ENCODE data around the gene YY1. TPM values are rescaled to one million over a fixed set of nuclear protein-coding genes. Genes with fewer than 3 reads are reported as not detected.
"Not testable (repeated sequence)": the region's sequence is repeated elsewhere in the genome, so short reads cannot be mapped to it uniquely, and the experiment has no call there.

The YY1 gene
- polyA plus RNA-seq, 4 donors = 24.0 to 80.2 (median 27.7) TPM

- DNase-seq (peak in 1 of 2 donors; percentile 51), FAIRE-seq (no peak)
- Histone ChIP-seq H3K27me3 (ENCODE audit: control insufficient read depth in 3 of 3, insufficient read depth in 3 of 3, low read length in 3 of 3) (peaks cover 0 to 5% (median 0%) of the 10 kb centered on the region in 3 donors), H3K36me3 (ENCODE audit: control insufficient read depth in 3 of 3, insufficient read depth in 2 of 3, low read depth in 1 of 3, low read length in 3 of 3) (peaks cover 0 to 10% (median 0%) of the 10 kb centered on the region in 3 donors), H3K4me1 (ENCODE audit: control insufficient read depth in 3 of 3, insufficient read depth in 2 of 3, low read depth in 1 of 3, low read length in 2 of 3) (peaks cover 0 to 19% (median 2%) of the 10 kb centered on the region in 3 donors), H3K4me3 (ENCODE audit: low read depth in 1 of 3, low read length in 3 of 3) (peak overlapping the region; percentile 45 to 67 (median 58)), H3K9me3 (ENCODE audit: control insufficient read depth in 2 of 2, insufficient read depth in 1 of 2, low read depth in 1 of 2, low read length in 1 of 2) (no peaks in the 10 kb centered on the region), H3K27ac (ENCODE audit: low read depth in 1 of 3, low read length in 2 of 3) (peak overlapping the region; percentile 14 to 49 (median 33))
- WGBS, 3 donors = 1% methylated on average over 50 to 65 of the region's 65 CpGs
Measured at GRCh38 chr14:100305324-100306100, 66.6 kb downstream of the YY1 start.

- Histone ChIP-seq H3K4me3 (ENCODE audit: low read depth in 1 of 3, low read length in 3 of 3) (peak within 1 kb of the TSS; percentile 59 to 79 (median 67)), H3K36me3 (ENCODE audit: control insufficient read depth in 3 of 3, insufficient read depth in 2 of 3, low read depth in 1 of 3, low read length in 3 of 3) (peaks cover 0 to 10% (median 0%) of the 10 kb centered on the region in 3 donors), H3K27me3 (ENCODE audit: control insufficient read depth in 3 of 3, insufficient read depth in 3 of 3, low read length in 3 of 3) (peaks cover 0 to 7% (median 0%) of the 10 kb centered on the region in 3 donors), H3K27ac (ENCODE audit: low read depth in 1 of 3, low read length in 2 of 3) (peak within 1 kb of the TSS; percentile 44 to 82 (median 72)), H3K9me3 (ENCODE audit: control insufficient read depth in 2 of 2, insufficient read depth in 1 of 2, low read depth in 1 of 2, low read length in 1 of 2) (no peaks in the 10 kb centered on the region), H3K4me1 (ENCODE audit: control insufficient read depth in 3 of 3, insufficient read depth in 2 of 3, low read depth in 1 of 3, low read length in 2 of 3) (peaks cover 0 to 19% (median 2%) of the 10 kb centered on the region in 3 donors)
- peak; percentile 79 to 91 for DNase-seq
- no peak for FAIRE-seq
- WGBS, 3 donors = 0 to 1% (median 1%) methylated on average over 66 to 131 of the region's 131 CpGs
Measured at GRCh38 chr14:100306101-100306997, 67.4 kb downstream of the YY1 start, which contains the start of gene SLC25A29. Gene SLC25A29, minus strand, starts transcription at chr14:100306444. Its CDS starts 212 bp downstream, at chr14:100306232.

- no peak for FAIRE-seq
- H3K27ac ChIP-seq (ENCODE audit: low read depth in 1 of 3, low read length in 2 of 3) = peak overlapping the region in 2 of 3 donors; percentile 72 to 82
- peak overlapping the region; percentile 59 to 79 (median 67) for H3K4me3 ChIP-seq (ENCODE audit: low read depth in 1 of 3, low read length in 3 of 3)
- H3K4me1 ChIP-seq (ENCODE audit: control insufficient read depth in 3 of 3, insufficient read depth in 2 of 3, low read depth in 1 of 3, low read length in 2 of 3) = peaks cover 0 to 19% (median 2%) of the 10 kb centered on the region in 3 donors
- peaks cover 0 to 10% (median 0%) of the 10 kb centered on the region in 3 donors for H3K36me3 ChIP-seq (ENCODE audit: control insufficient read depth in 3 of 3, insufficient read depth in 2 of 3, low read depth in 1 of 3, low read length in 3 of 3)
- peak; percentile 31 to 65 for DNase-seq
- H3K9me3 ChIP-seq (ENCODE audit: control insufficient read depth in 2 of 2, insufficient read depth in 1 of 2, low read depth in 1 of 2, low read length in 1 of 2) = no peaks in the 10 kb centered on the region
- 4 to 16% (median 9%) methylated on average over 34 to 49 of the region's 49 CpGs for WGBS, 3 donors
- peaks cover 0 to 8% (median 0%) of the 10 kb centered on the region in 3 donors for H3K27me3 ChIP-seq (ENCODE audit: control insufficient read depth in 3 of 3, insufficient read depth in 3 of 3, low read length in 3 of 3)
Measured at GRCh38 chr14:100306998-100307765, 68.2 kb downstream of the YY1 start.

- Histone ChIP-seq H3K27ac (ENCODE audit: low read depth in 1 of 3, low read length in 2 of 3) (no peak overlapping the region), H3K4me3 (ENCODE audit: low read depth in 1 of 3, low read length in 3 of 3) (peak overlapping the region in 1 of 3 donors; percentile 79)
Measured at GRCh38 chr14:100307766-100308426, 69.0 kb downstream of the YY1 start.

GRCh38 chr14:100308427-100308792 is 69.5 kb downstream of the YY1 start:
- H3K9me3 ChIP-seq (ENCODE audit: control insufficient read depth in 2 of 2, insufficient read depth in 1 of 2, low read depth in 1 of 2, low read length in 1 of 2); FAIRE-seq; H3K4me3 ChIP-seq (ENCODE audit: low read depth in 1 of 3, low read length in 3 of 3); H3K27ac ChIP-seq (ENCODE audit: low read depth in 1 of 3, low read length in 2 of 3); DNase-seq; H3K36me3 ChIP-seq (ENCODE audit: control insufficient read depth in 3 of 3, insufficient read depth in 2 of 3, low read depth in 1 of 3, low read length in 3 of 3): not testable (repeated sequence)
- H3K27me3 ChIP-seq (ENCODE audit: control insufficient read depth in 3 of 3, insufficient read depth in 3 of 3, low read length in 3 of 3) = peaks cover 0 to 16% (median 0%) of the 10 kb centered on the region in 3 donors
- 76 to 86% (median 78%) methylated on average over 6 of the region's 6 CpGs for WGBS, 3 donors
- H3K4me1 ChIP-seq (ENCODE audit: control insufficient read depth in 3 of 3, insufficient read depth in 2 of 3, low read depth in 1 of 3, low read length in 2 of 3) = peaks cover 0 to 24% (median 2%) of the 10 kb centered on the region in 3 donors

More at GRCh38 chr14:100307766-100308426, 69.0 kb downstream of the YY1 start:
- no peaks in the 10 kb centered on the region for H3K9me3 ChIP-seq (ENCODE audit: control insufficient read depth in 2 of 2, insufficient read depth in 1 of 2, low read depth in 1 of 2, low read length in 1 of 2)
- H3K27me3 ChIP-seq (ENCODE audit: control insufficient read depth in 3 of 3, insufficient read depth in 3 of 3, low read length in 3 of 3) = peaks cover 0 to 12% (median 0%) of the 10 kb centered on the region in 3 donors
- no peak for DNase-seq
- peaks cover 0 to 10% (median 0%) of the 10 kb centered on the region in 3 donors for H3K36me3 ChIP-seq (ENCODE audit: control insufficient read depth in 3 of 3, insufficient read depth in 2 of 3, low read depth in 1 of 3, low read length in 3 of 3)
- 77 to 85% (median 77%) methylated on average over 5 of the region's 5 CpGs for WGBS, 3 donors
- FAIRE-seq = no peak
- H3K4me1 ChIP-seq (ENCODE audit: control insufficient read depth in 3 of 3, insufficient read depth in 2 of 3, low read depth in 1 of 3, low read length in 2 of 3) = peaks cover 0 to 24% (median 2%) of the 10 kb centered on the region in 3 donors

GRCh38 chr14:100309028-100309737 is 70.2 kb downstream of the YY1 start:
- no peak overlapping the region for H3K27ac ChIP-seq (ENCODE audit: low read depth in 1 of 3, low read length in 2 of 3)
- 66 to 73% (median 70%) methylated on average over 8 of the region's 8 CpGs for WGBS, 3 donors
- FAIRE-seq = no peak

More at GRCh38 chr14:100309028-100309737, 70.2 kb downstream of the YY1 start:
- peaks cover 0 to 1% (median 0%) of the 10 kb centered on the region in 3 donors for H3K36me3 ChIP-seq (ENCODE audit: control insufficient read depth in 3 of 3, insufficient read depth in 2 of 3, low read depth in 1 of 3, low read length in 3 of 3)
- H3K4me3 ChIP-seq (ENCODE audit: low read depth in 1 of 3, low read length in 3 of 3) = no peak overlapping the region
- no peaks in the 10 kb centered on the region for H3K9me3 ChIP-seq (ENCODE audit: control insufficient read depth in 2 of 2, insufficient read depth in 1 of 2, low read depth in 1 of 2, low read length in 1 of 2)
- peaks cover 0 to 16% (median 0%) of the 10 kb centered on the region in 3 donors for H3K27me3 ChIP-seq (ENCODE audit: control insufficient read depth in 3 of 3, insufficient read depth in 3 of 3, low read length in 3 of 3)
- no peak for DNase-seq
- peaks cover 0 to 24% (median 2%) of the 10 kb centered on the region in 3 donors for H3K4me1 ChIP-seq (ENCODE audit: control insufficient read depth in 3 of 3, insufficient read depth in 2 of 3, low read depth in 1 of 3, low read length in 2 of 3)
